K562 (cell line): ENCODE data around the gene STAU1. TPM values are rescaled to one million over a fixed set of nuclear protein-coding genes. Genes with fewer than 3 reads are reported as not detected.

Experiments
- ATAC-seq: fragments of 200-7000 bp; cut with Tn5 transposase; 3 replicates; pipeline ENCODE4 v1.9.1; 2020; ENCODE audit warnings: moderate library complexity
- BruUV-seq: library from RNA; stranded (reverse); fragments of 400-500 nt; replicated peaks from 2 replicates; lab custom pipeline; 2021; lab: Mats Ljungman, UMichigan
- CTCF ChIA-PET: fragments of 300-600 bp; formaldehyde crosslinking; extraction: SDS; loops from one replicate; lab custom pipeline; 2021; ENCODE audit warnings: low intra/inter-chr PET ratio; lab: Yijun Ruan, JAX
- POLR2A ChIA-PET: fragments of 300-600, 350-650 bp; sonication (Branson Sonifier 250); formaldehyde crosslinking; extraction: SDS; loops from one replicate; lab custom pipeline; 2021; ENCODE audit warnings: antibody characterized with exemption, inconsistent platforms; lab: Yijun Ruan, JAX
- DNase-seq, 4 experiments: peaks; one replicate each; pipeline versions ENCODE4 v3.0.0 to v3.0.0-alpha.2; 2011 to 2018; ENCODE audit warnings: low spot score in 3 of 4, mixed read lengths in 3 of 4; ENCODE audit errors: extremely low read depth in 1 of 4
- FAIRE-seq: peaks from 2 replicates; lab custom pipeline; 2011; peaks lifted over from hg19 to GRCh38; lab: Jason Lieb, UNC
- H2AFZ ChIP-seq: 2 replicates; pipeline ENCODE4 v1.6.0; 2011; ENCODE audit warnings: low read depth, low read length, control low read depth, inconsistent platforms
- H3K27ac ChIP-seq: fragments of 200-600 bp; 3 replicates; pipeline ENCODE4 v1.8.0; 2011; ENCODE audit warnings: low read depth, mild to moderate bottlenecking, control low read depth, inconsistent platforms, low read length, moderate library complexity, mixed read lengths; ENCODE audit errors: extremely low read depth
- H3K27me3 ChIP-seq, 2 experiments: fragments of 300-600 bp in 1 of 2; 2 replicates in 1 of 2; 3 replicates in 1 of 2; pipeline versions ENCODE4 v1.6.0 to v1.8.0; 2011; ENCODE audit warnings: inconsistent platforms in 2 of 2, low read length in 2 of 2, mild to moderate bottlenecking in 1 of 2, mixed read lengths in 1 of 2, moderate library complexity in 1 of 2; ENCODE audit not compliant: control insufficient read depth in 2 of 2, insufficient read depth in 2 of 2
- H3K36me3 ChIP-seq: fragments of 300-600 bp; 3 replicates; pipeline ENCODE4 v1.8.0; 2011; ENCODE audit warnings: mild to moderate bottlenecking, low read length, inconsistent platforms; ENCODE audit not compliant: control insufficient read depth, insufficient read depth
- H3K4me1 ChIP-seq, 2 experiments: fragments of 200-600 bp in 1 of 2; replicated peaks in 1 of 2; 2 replicates in 1 of 2; 3 replicates in 1 of 2; pipeline versions ENCODE4 v1.5.1 to v1.8.0; 2011; ENCODE audit warnings: inconsistent platforms in 2 of 2, low read length in 2 of 2, mild to moderate bottlenecking in 1 of 2, mixed read lengths in 1 of 2, moderate library complexity in 1 of 2; ENCODE audit not compliant: control insufficient read depth in 2 of 2, insufficient read depth in 2 of 2
- H3K4me2 ChIP-seq: 2 replicates; pipeline ENCODE4 v1.6.1; 2011; ENCODE audit warnings: low read length, control low read depth, inconsistent platforms, mixed read lengths; ENCODE audit not compliant: insufficient read depth
- H3K4me3 ChIP-seq: fragments of 200-600 bp; sonication (generic), shearing (Covaris generic); 2 replicates; pipeline ENCODE4 v1.5.1; 2016; ENCODE audit warnings: control low read depth, inconsistent platforms
- H3K79me2 ChIP-seq: fragments of 200-600 bp; 3 replicates; pipeline ENCODE4 v1.8.0; 2011; ENCODE audit warnings: low read length, inconsistent platforms; ENCODE audit not compliant: control insufficient read depth, insufficient read depth
- H3K9ac ChIP-seq, 2 experiments: 2 replicates each; pipeline versions ENCODE4 v1.6.0 to v1.6.1; 2011; ENCODE audit warnings: low read depth in 2 of 2, low read length in 2 of 2, control low read depth in 1 of 2, inconsistent platforms in 1 of 2, mild to moderate bottlenecking in 1 of 2, mixed read lengths in 1 of 2; ENCODE audit not compliant: insufficient read depth in 1 of 2
- H3K9me1 ChIP-seq: one replicate; pipeline ENCODE4 v1.6.0; 2011; ENCODE audit warnings: inconsistent platforms, mild to moderate bottlenecking, low read length, moderate library complexity; ENCODE audit not compliant: control insufficient read depth, insufficient read depth
- H3K9me3 ChIP-seq: replicated peaks from 2 replicates; pipeline ENCODE4 v1.5.1; 2011; ENCODE audit warnings: low read depth, low read length, inconsistent platforms; ENCODE audit not compliant: control insufficient read depth, insufficient read depth
- H4K20me1 ChIP-seq: replicated peaks from 2 replicates; pipeline ENCODE4 v1.6.1; 2011; ENCODE audit warnings: low read length, inconsistent platforms, mixed read lengths; ENCODE audit not compliant: control insufficient read depth, insufficient read depth
- KLF1 ChIP-seq: fragments of 450-650 bp; IDR thresholded peaks from 2 replicates; pipeline ENCODE4 v1.6.1; 2016; ENCODE audit warnings: missing genetic modification characterization, missing compliant biosample characterization
- RB1 ChIP-seq: fragments of 450-650 bp; IDR thresholded peaks from 2 replicates; pipeline ENCODE4 v1.6.1; 2017; ENCODE audit warnings: low read depth, mild to moderate bottlenecking
- SIN3A ChIP-seq, 2 experiments: fragments of 150-350 bp in 1 of 2; IDR thresholded peaks; 2 replicates each; pipeline ENCODE4 v1.6.1; 2011 to 2016; ENCODE audit warnings: borderline replicate concordance in 2 of 2, low read depth in 2 of 2, low read length in 2 of 2, mild to moderate bottlenecking in 2 of 2, moderate library complexity in 2 of 2; ENCODE audit not compliant: control insufficient read depth in 1 of 2
- WGBS: fragments of 100-300 bp; shearing (Covaris generic); methylation state at CpG from one replicate; pipeline ENCODE4 v1.1.6; 2016; ENCODE audit warnings: low coverage, mixed read lengths; ENCODE audit not compliant: insufficient coverage; ENCODE audit errors: missing lambda C conversion rate; 5-methylcytosine and 5-hydroxymethylcytosine counted together
- in situ Hi-C: fragments of 300-500 bp; cut with MboI; formaldehyde crosslinking; loops from 4 replicates; pipeline ENCODE4 v1.15.0; 2018; ENCODE audit warnings: inconsistent platforms, mixed read lengths
- intact Hi-C: fragments of 100-400 bp; cut with micrococcal nuclease; formaldehyde crosslinking; loops from 2 replicates; pipeline ENCODE4 v1.14.2; 2022
- polyA plus RNA-seq, 8 experiments: library from polyadenylated mRNA; depleted of rRNA in 4 of 8; stranded (reverse) in 5 of 8; unstranded in 3 of 8; fragments of >200 nt; fragmentation: Nextera tagmentation in 2 of 8; fragmentation: Illumina TruSeq in 1 of 8; extraction: Ambion mirVana in 2 of 8; extraction: Trizol in 1 of 8; gene quantifications; 2 replicates each; pipeline versions ENCODE4 v1.2.1 to v1.2.3, GENCODE V29; 2011 to 2014; ENCODE audit warnings: inconsistent platforms in 1 of 8, missing spikeins in 1 of 8
- total RNA-seq, 7 experiments: library from RNA; depleted of rRNA in 6 of 7; stranded (reverse); fragments of >200 nt in 6 of 7; fragmentation: Illumina TruSeq in 2 of 7; extraction: Trizol in 2 of 7; gene quantifications; 2 replicates each; pipeline versions ENCODE4 v1.2.1 to v1.2.3, GENCODE V29; 2011 to 2021; ENCODE audit warnings: low replicate concordance in 1 of 7

The STAU1 gene
- total and polyA plus RNA-seq, 9 of the 15 experiments (the other 6 are each of a cell fraction or from before 2014, with no cell fraction given) = 18.0 to 106 (median 50.6) TPM

DNA sequence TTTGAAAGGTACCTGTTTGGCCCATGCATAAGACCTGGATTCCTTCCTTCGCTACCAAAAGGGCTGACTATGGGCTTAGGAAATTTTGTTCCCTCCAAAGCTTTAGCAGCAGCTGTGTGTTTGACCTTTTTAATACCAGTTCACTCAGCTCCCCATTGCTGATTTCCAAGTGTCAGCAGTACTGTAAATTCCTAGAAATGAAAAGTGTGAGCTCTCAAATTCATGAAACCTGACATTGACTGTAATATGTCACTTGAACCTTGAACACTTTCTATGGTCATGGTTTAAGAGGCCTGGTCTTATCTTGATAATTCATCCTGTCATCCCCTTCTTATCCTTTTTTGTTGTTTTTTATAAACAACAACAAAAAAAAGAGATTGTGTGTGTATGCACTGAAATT is 31.7 kb downstream of the STAU1 start:
- in situ Hi-C loops = no loop called here
- no peak overlapping the region for H3K4me3 ChIP-seq
- TF ChIP-seq KLF1 (tag) = no peak
- TF ChIP-seq, all 486 proteins: peak for 0
- no peaks in the 10 kb centered on the region for H3K9me1 ChIP-seq
- H3K27me3 ChIP-seq = no peaks in the 10 kb centered on the region
- no peak overlapping the region for H3K4me2 ChIP-seq
- H3K9ac ChIP-seq = no peak overlapping the region
- H2AFZ ChIP-seq = no peak overlapping the region
- no peak for FAIRE-seq
- peaks cover 61% of the 10 kb centered on the region for H3K36me3 ChIP-seq
- ChIA-PET CTCF (no interaction called here), POLR2A (interaction anchor here (0.6 kb wide), 2 partner anchors 17 to 87 kb away, joined by 3 to 4 read pairs; no protein-coding TSS in a partner anchor)
- no peak for ATAC-seq
- H3K79me2 ChIP-seq = peaks cover 52% of the 10 kb centered on the region
- no peaks in the 10 kb centered on the region for H3K9me3 ChIP-seq
- 90% methylated on average over 1 of the region's 1 CpG for WGBS
- no peaks in the 10 kb centered on the region; a peak in 1 of 5 replicates for H3K4me1 ChIP-seq
- no peak overlapping the region for H3K27ac ChIP-seq
- peaks cover 11% of the 10 kb centered on the region; the same call in 1 of the 2 replicates for H4K20me1 ChIP-seq
- no TSS peak for BruUV-seq
- no peak for DNase-seq
- intact Hi-C loops = no loop called here

DNA sequence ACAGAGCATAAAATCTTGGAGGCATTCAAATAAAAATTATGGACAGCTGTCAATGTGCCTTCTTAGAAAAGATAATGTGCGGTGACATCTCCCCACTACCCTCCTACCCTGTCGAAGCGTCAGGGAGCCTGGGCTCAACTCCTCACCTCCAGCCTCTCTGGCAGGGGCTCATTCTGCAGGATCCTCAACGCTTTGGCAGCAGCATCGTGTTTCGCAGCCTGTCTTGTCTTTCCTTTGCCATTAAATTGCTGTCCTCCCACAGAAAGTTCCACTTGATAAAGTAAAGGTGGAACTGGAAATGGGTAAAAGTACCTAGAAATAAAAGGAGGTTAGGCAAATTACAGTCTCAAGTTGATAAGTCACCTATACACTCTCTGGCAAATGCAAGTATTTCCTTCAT is 36.7 kb downstream of the STAU1 start:
- ChIA-PET POLR2A (interaction anchor here (0.6 to 1.0 kb wide), 4 partner anchors 8 to 35 kb away, joined by 3 to 4 read pairs (median 3); no protein-coding TSS in a partner anchor), CTCF (no interaction called here)
- Histone ChIP-seq H2AFZ (no peak overlapping the region), H3K4me2 (no peak overlapping the region), H3K4me1 (no peaks in the 10 kb centered on the region), H3K9ac (no peak overlapping the region), H3K27me3 (no peaks in the 10 kb centered on the region), H3K9me1 (no peaks in the 10 kb centered on the region), H3K4me3 (no peak overlapping the region), H3K79me2 (peaks cover 40% of the 10 kb centered on the region), H3K27ac (no peak overlapping the region), H3K36me3 (peaks cover 78% of the 10 kb centered on the region), H3K9me3 (no peaks in the 10 kb centered on the region), H4K20me1 (0 out of 2 replicates have a peak, but pooled peaks cover 2% of the 10 kb centered on the region)
- BruUV-seq = no TSS peak
- DNase-seq (no peak), ATAC-seq (no peak), FAIRE-seq (no peak)
- no peak for TF ChIP-seq SIN3A (IDR thresholded peaks at IDR 0.05; ENCODE audit: borderline replicate concordance in 2 of 2, control insufficient read depth in 1 of 2, low read depth in 2 of 2, low read length in 2 of 2)
- TF ChIP-seq RB1 = no peak
- in situ Hi-C loops = no loop called here
- intact Hi-C loops = no loop called here
- 91% methylated on average over 6 of the region's 6 CpGs for WGBS
